Colon (tissue), 2 donors: ENCODE data around the gene LCP1.
"Not testable (repeated sequence)": the region's sequence is repeated elsewhere in the genome, so short reads cannot be mapped to it uniquely, and the experiment has no call there.

Source experiments
- FAIRE-seq: peaks from 2 replicates; lab custom pipeline; 2012; peaks lifted over from hg19 to GRCh38; lab: Jason Lieb, UNC
- donor health status: control.
- donor health status: control.

Gene LCP1

GRCh38 chr13:46181840-46182490 is at the start of gene LCP1:
Gene LCP1 (minus strand): TSS chr13:46182177. CDS start chr13:46159662, 22,515 bp downstream.
- FAIRE-seq: no peak

GRCh38 chr13:46229251-46229650 is 47.3 kb upstream of the LCP1 start:
- no peak for FAIRE-seq

DNA sequence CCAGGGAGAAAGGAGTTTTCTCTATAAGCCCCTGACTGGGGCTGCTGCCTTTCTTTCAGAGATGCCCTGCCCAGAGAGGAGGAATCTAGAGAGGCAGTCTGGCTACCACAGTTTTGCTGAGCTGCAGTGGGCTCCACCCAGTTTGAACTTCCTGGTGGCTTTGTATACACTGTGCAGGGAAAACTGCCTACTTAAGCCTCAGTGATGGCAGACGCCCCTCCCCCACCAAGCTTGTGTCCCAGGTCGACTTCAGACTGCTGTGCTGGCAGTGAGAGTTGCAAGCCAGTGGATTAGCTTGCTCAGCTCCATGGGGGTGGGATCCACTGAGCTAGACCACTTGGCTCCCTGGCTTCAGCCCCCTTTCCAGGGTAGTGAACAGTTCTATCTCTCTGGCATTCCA is 38.3 kb upstream of the LCP1 start:
- FAIRE-seq: not testable (repeated sequence)

- not testable (repeated sequence) for FAIRE-seq
Observed at GRCh38 chr13:46214741-46215140, 32.8 kb upstream of the LCP1 start.

DNA sequence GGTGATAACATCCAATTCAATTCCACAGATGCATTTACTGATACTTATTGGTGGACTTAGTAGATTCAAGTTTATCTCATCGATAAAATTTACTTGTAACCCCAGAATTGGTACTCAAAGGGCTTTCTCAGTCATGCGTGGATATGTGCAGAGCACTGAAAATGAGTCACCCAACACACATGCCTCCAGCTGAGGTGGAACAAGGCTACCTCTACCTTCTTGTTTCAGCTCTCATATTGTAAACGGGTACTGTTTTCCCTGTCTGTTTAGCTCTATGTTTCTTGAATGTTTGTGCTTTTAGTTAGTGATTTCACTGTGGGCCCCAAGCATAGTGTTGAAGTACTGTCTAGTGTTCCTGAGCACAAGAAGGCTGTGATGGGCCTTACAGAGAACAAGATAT is 31.3 kb upstream of the LCP1 start:
- no peak for FAIRE-seq

GRCh38 chr13:46211483-46212351 is 29.7 kb upstream of the LCP1 start, which contains the start of gene LRRC63:
Gene LRRC63 (plus strand): TSS chr13:46211928. CDS start chr13:46213035, 1,107 bp downstream.
- FAIRE-seq: no peak

DNA sequence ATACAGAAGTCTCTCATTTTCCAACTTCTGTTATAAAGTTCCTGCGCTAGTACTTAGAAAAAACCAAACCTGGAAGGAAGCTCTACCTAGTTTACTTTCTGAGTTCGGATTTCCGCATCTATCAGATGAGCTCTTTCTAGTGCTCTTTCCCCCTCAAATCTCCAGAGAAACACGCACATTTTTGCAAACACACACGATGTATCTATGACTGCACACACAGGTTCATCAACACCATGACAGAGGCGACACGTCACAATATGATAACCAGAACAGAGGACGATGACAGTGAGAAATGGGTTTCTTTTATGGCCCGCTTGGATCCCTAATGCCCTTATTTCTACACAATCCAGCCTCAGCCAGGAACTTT is 29.1 kb upstream of the LCP1 start:
- FAIRE-seq: no peak

GRCh38 chr13:46210362-46211083 is 28.5 kb upstream of the LCP1 start:
- no peak for FAIRE-seq

- FAIRE-seq: no peak
Observed at GRCh38 chr13:46207828-46208227, 25.9 kb upstream of the LCP1 start.

DNA sequence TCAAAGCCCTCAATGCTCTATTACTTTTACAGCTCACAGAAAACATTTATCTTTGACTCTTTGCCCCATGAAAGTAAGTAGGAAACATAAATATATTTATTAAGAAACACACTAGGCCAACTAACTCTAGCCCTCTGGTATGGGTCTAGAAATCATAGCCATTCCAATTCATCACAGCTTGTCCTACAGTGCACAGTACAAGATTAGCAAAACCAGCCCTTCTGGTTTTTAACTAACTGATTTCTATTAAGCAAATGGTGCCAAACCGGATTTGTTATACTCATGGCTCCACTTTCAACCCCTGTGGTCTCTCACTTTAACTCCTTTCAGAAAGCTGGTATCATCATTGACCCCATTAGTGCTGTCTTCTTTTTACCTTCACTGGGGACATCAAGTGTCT is 24.2 kb upstream of the LCP1 start:
- no peak for FAIRE-seq

GRCh38 chr13:46202966-46203365 is 21.0 kb upstream of the LCP1 start:
- no peak for FAIRE-seq

DNA sequence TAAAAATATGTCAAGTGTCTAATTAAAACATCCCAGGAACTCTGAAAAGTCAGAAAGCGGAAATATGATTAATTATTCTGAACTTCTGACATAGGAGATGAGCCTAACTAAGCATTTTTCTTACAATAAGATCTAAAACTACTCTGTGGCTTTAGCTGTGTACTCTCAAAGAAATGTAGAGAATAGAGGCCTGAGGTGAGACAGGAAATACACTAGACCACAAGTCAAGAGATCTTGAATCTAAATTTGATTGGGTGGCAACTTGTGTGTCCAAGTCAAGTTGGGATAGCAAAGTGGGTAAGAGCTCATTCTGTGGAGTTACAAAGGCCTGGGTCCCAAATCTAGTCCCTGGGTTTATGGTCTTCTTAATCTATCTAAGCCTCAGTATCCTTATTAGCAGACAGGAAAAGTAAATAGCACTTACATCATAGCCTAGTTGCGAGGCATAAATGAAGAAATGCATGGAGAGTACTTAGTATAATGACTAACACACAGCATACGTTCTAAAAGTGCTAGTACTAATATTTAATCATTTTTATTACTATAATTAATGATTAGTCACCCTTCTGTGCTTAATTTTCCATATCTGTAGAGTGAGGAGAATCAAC is 20.3 kb upstream of the LCP1 start:
- FAIRE-seq: no peak

DNA sequence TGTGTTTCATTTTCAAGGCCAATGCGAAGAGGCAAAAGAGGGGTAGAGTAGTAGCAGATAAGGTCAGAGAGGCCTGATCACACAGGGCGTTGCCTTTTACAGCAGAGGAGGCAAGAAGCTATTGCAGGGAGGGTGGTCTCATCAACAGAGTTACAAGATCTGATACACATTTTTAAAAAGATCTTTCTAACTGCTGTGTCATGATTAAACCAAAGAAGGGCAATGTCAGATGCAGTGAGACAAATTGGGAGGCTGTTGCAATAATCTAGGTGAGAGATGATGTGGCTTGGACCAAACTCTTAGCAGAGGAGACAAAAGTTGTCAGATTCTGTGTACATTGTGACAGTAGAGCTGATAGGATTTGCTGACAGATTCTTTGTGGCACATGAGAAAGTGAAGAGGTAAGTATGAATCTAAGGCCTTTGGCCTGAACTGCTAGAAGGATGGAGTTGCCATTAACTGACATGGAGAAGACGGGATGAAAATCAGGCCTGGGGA is 16.8 kb upstream of the LCP1 start:
- FAIRE-seq: no peak

DNA sequence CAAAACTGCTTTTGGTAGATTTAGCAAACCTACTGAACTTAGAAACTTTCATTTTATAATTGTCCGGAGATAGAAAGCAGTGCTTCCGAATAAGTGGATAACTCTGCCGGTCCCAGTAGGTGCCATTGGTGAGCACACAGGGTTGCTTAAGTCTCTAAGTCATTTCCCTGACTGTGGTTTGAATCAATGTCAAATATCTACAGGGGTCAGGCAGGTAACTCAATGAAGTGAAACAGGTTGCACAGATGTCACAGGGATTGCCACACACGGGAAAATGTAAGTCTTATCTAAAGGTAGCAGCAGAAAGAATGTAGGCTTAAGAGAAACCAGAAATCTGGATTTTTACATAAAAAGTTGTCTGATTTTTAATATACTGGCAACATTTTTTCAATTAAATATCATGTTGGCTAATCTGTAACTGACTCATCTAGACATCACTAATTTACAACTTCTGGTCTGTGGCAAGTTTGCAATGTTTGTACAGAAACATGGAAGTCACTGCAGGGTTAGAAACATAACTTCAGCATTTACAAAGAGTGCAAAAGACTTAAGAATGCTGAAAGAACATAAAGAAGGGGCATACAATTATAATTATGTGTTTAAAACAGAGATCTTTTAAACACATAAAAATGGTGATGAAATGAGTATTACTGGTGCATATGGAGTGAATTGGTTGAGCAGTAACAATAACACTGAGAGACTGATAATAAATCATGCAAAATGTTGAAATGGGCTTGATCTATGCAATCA is 15.5 kb upstream of the LCP1 start:
- FAIRE-seq: no peak

DNA sequence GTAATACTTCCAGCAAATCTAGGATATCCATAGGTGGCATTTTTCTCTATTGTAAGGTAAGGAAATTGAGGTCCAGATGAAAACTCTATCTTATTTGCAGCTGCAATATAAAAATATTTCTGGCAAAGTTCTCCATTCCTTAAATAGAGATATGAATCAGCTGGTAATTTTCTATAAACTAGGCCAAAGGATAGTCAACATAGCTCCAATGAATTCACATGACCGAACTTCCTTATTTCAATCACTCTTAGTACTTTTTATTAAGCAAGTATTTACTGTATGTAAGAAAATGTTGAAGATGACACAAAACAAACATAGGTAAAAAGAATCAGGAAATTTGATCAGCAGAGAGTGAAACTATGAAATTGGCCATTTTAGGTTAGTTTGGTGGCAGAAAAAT is 13.0 kb upstream of the LCP1 start:
- FAIRE-seq: no peak

- no peak for FAIRE-seq
Observed at GRCh38 chr13:46192412-46192811, 10.4 kb upstream of the LCP1 start.

DNA sequence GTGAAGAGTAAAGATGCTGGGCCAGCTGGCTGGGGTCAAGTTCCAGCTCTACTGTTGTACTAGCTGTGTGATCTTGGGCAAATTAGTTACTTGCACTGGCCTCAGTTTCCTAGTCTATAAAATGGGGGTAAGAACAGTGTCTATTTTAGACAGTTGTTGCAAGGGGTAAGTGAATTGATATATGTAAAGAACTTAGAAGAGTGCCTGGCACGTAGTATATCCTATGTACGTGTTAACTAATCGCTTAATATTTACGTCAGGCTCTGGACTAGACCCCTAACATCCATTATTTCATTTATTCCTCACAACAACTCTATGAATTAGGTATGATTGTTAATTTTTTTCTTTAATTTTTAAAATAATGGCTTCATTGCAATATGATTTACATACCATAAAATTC is 3.7 kb upstream of the LCP1 start:
- FAIRE-seq: no peak

DNA sequence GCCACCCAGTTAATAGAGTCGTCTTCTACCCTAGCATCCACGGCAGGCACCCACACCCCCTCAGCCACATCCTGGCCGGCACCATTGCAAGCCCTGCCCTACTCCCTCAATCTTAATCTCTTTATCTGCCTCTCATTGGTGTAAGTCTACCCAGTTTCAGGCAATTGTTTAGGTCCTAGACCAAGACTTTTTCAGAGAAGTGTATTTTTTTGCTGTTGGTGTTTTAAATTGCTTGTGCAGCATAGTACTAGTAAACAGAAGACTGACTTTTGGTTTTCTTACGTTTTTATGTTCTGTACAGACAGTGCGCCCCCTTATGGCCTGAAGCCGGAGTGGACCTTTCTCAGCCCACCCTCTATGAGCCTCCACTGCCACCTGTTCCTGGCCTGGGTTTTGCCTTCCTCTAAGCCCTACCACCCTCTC is 2.3 kb upstream of the LCP1 start:
- FAIRE-seq: no peak

DNA sequence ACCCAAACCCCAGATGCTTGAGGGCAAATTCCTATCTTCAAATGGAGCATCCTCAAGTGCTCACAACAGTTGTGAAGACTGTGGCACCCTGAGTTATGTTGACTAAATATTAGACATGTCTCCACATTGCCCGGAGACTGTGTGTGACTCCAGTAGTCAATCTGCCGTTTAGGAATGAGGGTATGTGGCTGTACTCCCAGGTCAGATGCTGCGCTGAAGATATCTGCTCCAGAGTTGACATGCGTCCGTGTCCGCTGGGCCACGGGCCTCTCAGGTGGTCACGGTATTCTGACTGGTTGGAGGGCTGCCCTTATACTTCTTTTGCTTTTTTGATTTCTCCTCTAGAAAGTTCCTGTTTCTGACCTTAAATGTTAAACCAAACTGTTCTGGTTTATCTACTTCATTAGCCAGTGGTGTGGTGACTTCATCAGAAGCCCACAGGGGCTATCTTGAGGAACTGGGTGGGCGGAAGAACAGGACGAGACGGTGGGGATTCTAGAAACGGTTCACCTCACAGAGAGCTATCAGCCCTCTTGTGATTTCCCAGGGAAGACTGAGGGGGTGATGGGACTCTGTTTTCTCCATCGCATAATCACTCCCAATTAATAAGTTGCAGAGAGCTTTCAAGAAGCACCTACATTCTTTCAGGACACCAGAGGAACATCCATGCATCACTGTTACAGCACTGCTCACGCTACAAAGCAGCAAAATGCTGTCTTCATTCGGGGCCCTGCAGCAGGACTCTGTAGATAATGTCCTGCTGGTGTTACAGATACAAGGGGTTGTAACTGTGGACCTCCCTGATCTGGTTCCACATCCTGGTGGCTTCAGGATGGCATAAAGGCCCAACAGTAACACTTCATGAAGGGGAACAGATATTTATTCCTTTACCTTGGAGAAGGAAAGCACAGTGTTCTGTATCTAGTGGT is 1.3 kb upstream of the LCP1 start:
- no peak for FAIRE-seq

- FAIRE-seq: no peak
Observed at GRCh38 chr13:46182491-46182877, 507 bp upstream of the LCP1 start.
